ENCODE measurements around the gene C1orf87.

The C1orf87 gene

GRCh38 chr1:60073605-60074278 is at the start of gene C1orf87:
Gene C1orf87, minus strand, starts transcription at chr1:60073770. Its CDS starts 1,127 bp downstream, at chr1:60072643.
- no peak for DNase-seq

DNA sequence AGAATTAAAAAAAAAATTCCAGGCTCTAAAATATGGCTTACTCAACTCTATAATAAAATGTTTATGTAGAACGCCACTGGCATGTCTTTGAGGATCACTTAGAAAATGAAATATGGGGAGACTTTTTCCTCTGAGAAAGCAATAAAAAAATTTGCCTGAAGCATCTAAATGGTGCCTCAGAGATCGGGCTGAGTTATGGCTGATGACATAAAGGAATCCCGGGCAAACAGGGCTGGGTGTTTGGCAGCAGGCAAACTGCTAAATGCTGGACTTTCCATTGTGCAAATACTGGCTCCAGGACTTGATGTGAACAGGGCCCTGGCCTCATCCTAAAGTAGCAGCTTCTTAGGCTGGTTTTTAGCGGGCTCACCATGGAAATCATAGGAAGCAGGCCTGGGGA is 44.5 kb upstream of the C1orf87 start:
- no peak for DNase-seq

- no peak for DNase-seq
Measured at GRCh38 chr1:60114745-60115318, 41.3 kb upstream of the C1orf87 start.

- no peak for DNase-seq
Measured at GRCh38 chr1:60113596-60113995, 40.0 kb upstream of the C1orf87 start.

DNA sequence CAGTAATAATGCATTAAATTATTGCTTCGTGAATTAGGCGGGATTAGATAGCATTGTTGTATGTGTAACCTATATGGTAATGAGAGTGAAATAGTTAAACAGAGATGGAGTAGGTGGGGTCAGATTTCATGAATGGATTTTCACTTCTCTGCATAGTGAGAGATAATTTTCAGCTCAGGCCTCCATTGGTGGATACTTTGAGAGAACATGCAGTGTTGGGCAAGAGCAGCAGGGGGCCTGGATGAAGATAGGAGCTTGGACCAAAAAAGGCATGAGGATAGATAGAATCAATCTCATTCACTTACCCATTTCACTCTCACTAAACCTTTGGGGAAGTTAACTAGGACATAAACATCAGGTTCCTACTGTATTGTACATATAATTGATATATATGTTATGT is 39.5 kb upstream of the C1orf87 start:
- DNase-seq, result no peak

GRCh38 chr1:60111716-60112115 is 38.1 kb upstream of the C1orf87 start:
- no peak for DNase-seq

- DNase-seq, result no peak
Measured at GRCh38 chr1:60111118-60111517, 37.5 kb upstream of the C1orf87 start.

DNA sequence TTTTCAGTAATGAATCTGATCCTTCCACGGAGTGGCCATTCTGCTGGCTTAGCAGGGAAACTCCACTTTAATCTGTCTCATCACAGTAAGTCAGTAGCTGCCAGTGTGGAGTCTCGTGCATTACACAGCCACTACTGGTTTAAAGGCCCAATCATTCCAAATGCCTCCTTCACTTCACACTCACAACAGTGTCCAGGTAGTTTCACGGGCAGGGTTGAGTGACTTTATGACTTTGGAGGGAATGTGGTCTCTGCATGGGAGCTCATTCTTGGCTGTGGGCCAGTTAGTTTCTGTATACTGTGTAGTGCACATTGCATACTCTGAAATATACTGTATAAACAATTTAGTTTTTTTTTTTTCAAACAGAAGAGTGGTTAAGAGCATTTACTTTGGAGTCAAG is 34.6 kb upstream of the C1orf87 start:
- no peak for DNase-seq

DNA sequence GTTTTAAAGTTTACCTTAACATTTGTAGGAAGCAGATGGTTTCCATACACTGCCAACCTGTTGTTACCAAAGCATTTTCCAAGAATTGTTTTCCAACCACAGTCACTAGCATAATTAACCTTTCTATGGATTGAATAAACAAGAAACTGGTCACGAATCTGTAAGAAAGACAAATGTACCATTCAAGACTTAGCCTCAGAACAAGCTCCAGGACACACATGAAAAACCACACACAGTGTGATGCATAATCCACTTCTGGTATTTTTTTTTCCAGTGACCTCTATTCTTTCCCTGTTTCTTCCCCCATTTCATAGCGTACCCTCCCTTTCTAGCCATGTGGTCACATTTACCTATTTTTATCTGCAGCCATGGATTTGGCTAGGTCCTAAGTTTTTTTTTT is 29.6 kb upstream of the C1orf87 start:
- no peak for DNase-seq

DNA sequence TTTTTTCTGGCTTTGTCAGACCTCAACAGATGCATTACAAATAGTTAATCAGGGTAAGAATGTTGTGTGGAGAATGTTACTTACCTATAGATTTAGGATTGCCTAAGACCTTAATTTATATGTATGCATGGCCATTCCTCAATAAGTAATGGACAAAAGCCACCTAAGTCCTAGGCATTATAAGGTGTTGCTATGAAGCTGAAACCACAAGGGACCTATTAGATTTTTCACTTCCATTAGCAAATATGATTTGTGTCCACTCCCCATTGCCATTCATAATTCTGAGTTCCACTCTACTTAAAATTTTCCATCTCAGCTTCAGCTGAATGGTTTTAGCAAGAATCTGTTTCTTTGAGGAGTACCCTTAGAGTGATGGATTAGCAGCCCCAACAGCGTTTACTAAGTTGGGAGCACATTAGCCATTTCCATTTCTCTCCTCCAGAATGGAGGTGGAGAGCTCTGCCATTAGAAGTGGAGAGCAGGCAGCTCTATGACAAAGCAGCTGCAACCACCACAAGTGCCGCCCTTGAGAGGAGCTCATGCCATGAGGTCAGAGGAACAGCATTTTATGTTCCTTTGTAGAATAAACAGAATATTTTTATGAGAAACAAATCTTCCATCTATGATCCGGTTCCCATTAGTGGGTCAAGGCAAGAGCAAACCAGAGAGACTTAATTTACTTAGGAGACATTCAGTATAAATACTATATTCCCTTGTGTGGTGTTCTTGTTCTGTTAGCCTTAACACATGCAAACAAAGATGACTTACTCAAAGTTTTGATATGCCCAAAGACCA is 28.9 kb upstream of the C1orf87 start:
- DNase-seq, result no peak

- DNase-seq, result no peak
Measured at GRCh38 chr1:60101516-60101915, 27.9 kb upstream of the C1orf87 start.

DNA sequence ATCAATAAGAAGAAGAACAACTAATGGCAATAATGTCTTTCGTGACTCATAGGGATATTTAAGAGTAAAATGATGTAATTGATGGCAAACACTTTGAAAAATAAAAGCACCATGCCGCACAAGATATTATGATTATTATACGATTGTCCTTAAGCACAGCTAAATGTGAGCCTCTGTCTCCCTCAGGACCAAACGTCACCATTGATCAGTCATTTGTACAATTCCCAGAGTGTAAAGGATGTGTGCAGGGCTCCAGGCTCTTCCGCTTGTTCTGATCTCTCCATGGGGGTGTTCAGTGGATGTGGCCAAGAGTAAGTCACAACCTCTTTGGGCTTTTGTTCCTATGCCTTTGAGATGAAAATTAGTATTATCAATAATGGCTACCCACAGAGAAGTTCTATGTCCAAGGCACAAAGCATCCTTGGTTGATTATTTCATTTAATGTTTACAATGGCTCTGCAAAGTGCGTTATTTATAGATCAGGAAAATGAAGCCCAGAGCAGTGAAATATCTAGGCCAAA is 17.7 kb upstream of the C1orf87 start:
- DNase-seq, result no peak

DNA sequence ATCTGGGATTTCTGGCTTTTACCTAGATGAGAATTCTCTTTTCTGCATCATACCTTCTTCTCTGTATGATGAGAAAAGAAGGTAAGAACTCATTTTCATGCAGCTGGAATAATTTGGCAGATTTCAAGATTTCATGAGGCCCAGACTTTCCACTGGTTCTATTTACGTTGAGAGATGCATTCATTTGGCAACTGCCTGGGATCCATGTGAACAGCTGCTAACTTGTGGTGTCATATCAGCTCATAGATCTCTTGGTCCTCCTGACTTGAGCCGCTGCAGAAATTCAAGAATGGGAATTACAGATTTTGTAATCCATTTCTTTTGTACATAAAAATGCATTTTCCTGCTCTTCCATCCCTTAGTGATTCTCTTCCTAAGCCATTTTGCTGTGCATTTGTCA is 17.1 kb upstream of the C1orf87 start:
- DNase-seq, result no peak

DNA sequence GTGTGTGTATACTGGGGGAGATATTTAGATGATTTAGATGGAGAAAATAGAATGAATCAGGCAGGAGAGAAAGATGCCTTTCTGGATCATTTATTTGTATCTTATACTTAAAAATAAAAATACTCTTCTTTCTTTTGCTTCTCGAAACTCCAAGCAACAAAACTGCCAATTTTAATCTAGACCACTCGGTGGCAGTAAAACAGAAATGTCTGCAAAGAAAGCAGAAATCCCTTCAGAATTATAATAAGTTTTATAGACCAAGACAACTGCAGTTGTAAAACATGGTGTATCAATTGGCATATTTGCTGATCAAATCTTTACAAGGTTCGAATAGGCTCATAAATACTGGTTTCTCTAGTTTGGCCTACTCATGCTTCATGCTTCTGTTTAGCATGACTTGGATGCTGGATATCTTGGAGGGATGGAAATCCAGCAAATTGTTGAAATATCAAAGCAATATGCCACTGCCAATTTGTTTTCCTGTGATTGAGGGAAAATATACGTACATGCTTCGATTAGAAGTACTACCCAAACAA is 15.1 kb upstream of the C1orf87 start:
- DNase-seq, result no peak

DNA sequence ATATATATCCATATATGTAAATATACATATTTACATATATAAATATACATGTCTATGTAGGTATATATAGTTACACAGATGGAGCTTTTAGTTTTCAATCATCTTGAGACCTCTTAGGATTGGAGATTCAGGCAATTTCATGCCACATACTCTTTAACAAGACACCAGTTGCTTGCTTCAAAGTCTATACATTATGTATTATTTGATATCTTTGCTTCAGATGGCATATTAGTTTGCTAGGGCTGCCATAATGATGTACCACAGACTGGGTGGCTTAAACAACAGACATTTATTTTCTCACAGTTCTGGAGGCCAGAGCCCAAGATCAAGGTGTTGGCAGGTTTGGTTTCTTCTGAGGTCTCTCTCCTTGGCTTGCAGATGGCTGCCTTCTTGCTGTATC is 14.1 kb upstream of the C1orf87 start:
- DNase-seq, result no peak

GRCh38 chr1:60078182-60078581 is 4.6 kb upstream of the C1orf87 start:
- no peak for DNase-seq

- DNase-seq, result no peak
Measured at GRCh38 chr1:60071296-60071695, 2.3 kb downstream of the C1orf87 start.

DNA sequence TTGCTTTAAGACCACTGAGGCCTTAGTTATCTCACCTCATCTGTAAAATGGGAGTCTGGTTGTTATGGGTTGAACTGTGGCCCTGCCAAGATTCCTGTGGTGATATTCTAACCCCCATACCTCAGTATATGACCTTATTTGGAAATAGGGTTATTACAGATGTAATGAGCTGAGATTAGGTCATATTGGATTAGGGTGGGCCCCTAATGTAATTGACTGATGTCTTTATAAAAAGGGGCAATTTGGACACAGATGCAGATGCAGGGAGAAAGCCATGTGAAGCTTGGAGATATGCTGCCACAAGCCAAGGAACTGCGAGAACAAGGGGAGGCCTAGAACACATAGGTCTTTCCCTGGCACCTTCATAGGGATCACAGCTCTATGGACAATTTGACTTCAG is 3.9 kb downstream of the C1orf87 start:
- no peak for DNase-seq

- DNase-seq, result no peak
Measured at GRCh38 chr1:60068393-60069045, 5.1 kb downstream of the C1orf87 start.

DNA sequence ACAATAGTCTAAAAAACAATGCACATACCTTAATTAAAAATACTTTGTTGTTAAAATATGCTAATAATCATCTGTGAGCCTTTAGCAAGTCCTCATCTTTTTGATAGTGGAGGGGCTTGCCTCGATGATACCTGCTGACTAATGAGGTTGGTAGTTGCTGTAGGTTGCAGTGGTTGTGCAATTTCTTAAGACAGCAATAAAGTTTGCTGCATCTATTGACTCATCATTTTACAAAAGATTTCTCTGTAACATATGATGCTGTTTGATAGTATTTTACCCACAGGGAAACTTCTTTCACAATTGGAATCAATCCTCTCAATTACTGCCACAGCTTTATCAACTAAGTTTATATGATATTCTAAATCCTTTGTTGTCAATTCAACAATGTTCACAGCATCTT is 7.6 kb downstream of the C1orf87 start:
- DNase-seq, result no peak

GRCh38 chr1:60065199-60065598 is 8.4 kb downstream of the C1orf87 start:
- no peak for DNase-seq

GRCh38 chr1:60063561-60063960 is 10.0 kb downstream of the C1orf87 start:
- DNase-seq, result no peak

DNA sequence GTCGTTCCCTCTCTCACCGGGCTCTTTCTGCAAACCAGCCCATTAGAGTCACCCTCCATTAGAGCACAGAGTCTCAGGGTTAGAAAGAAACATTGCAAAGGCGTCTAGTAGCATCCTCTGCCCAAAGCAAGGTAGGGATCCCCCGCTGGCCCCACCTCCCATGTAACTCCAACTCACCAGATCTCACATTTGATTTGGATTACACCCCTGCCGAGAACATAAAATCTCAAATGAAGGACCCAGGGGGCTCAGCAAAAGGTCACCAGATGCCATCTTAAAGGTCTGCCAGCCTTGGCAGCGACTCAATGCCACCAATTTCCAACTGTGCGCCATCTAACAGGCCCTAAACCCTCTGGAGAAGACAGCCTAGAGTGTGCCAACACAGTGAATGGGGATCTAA is 14.1 kb downstream of the C1orf87 start:
- no peak for DNase-seq
